Measurements from ENCODE around the gene TMEM271.

The TMEM271 gene

GRCh38 chr4:581181-581580, 5.1 kb upstream of the TMEM271 start:
- no peak for DNase-seq (ENCODE audit: low spot score)

DNA sequence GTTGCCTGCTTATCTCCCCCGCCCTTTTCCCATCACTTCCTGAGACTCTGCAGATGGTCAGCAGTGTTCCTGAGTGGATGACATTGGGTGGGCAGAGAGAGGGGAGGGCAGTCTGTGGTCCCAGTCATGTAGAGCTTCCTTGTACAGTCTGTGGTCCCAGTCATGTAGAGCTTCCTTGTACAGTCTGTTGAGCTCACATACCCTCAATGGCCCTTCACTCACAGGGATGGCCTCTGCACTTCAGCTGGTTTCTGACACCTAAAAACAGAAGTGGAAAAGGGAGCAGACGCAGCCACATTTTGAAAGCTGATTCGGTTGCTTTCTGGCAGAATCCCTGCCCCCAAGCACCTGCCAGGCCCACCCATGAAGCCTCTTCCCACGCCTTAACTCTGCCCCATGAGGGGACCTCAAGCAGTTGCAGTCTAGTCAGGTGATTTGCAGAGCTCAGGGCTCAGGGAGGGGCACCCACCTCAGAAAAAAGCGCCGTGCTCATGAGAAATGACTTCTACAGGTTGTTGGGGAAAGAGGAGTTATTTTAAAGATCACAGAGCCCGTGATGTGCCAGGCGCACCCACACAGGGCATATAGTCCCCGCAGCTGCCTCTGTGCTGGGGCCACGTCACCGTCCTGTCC, 3.6 kb upstream of the TMEM271 start:
- no peak for DNase-seq (ENCODE audit: low spot score)

- no peak for DNase-seq (ENCODE audit: low spot score)
Observed at GRCh38 chr4:578451-579443, 2.7 kb upstream of the TMEM271 start.

DNA sequence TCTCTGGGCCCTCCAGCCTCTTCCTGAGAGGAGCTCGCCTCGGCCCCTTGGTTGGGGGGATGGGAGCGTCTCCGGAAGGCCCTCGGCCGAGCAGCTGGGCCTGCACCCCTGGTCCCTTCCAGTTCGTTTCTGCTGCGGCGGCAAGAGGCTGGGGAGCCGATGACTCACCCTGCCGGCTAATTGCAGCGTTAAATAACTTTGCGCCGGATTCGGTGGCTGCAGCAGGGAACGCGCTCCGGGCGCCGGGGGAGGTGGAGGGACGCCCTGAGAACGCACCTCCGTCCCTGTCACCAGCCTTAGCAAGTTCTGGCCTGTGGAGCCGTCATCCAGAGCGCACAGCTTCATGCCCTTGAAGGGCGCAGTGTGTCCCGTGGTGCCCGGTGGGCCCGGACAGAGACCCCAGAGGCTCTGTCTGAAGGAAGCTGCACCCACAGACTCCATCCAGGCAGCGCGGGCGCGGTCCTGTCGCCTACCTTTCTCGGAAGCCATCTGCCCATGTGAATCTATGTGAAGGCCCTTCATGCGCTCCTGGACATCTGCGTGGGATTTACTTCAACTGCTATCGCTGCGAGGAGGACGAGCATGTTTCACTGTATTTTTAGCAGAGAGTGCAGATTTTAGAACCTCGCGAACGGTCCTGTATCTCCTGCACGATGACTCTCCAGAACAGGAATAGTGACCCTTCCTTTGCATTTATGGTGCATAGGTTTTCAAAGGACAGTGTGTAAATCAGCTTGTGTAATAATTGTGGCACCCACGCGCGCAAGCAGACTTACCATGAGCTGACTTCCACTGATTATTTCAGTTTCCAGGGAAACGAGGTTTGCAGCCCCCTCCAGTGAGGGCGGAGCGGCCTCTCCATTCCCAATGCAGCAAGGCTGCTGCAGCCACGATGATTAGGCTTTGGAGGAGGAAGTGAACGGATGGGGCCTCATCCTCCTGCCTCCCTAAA, 1.7 kb upstream of the TMEM271 start:
- DNase-seq (ENCODE audit: low spot score) = no peak

DNA sequence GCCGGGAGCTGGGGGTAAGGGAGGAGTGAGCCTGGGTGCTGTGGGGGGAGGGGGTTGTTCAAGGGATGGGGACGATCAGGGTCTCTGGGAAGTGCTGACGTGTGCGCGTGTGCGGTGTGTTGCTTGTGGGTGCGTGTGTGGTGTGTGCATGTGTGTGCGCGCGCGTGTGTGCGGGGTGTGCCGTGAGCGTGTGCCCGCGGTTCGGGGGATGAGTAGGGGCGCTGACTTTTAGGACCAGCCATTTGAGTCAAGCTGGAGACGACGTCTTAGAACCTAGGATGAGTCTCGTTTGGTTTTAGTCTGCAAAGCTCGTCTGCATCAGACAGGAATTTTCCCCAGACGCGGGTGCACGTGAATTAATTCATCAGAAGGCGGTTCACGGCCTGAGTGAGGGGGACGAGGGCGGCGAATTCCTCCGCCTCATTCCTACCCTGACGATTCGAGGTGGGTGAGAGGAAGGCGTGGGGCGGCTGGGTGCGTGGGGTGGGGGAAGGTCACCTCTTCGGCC, 950 bp upstream of the TMEM271 start:
- no peak for DNase-seq (ENCODE audit: low spot score)

DNA sequence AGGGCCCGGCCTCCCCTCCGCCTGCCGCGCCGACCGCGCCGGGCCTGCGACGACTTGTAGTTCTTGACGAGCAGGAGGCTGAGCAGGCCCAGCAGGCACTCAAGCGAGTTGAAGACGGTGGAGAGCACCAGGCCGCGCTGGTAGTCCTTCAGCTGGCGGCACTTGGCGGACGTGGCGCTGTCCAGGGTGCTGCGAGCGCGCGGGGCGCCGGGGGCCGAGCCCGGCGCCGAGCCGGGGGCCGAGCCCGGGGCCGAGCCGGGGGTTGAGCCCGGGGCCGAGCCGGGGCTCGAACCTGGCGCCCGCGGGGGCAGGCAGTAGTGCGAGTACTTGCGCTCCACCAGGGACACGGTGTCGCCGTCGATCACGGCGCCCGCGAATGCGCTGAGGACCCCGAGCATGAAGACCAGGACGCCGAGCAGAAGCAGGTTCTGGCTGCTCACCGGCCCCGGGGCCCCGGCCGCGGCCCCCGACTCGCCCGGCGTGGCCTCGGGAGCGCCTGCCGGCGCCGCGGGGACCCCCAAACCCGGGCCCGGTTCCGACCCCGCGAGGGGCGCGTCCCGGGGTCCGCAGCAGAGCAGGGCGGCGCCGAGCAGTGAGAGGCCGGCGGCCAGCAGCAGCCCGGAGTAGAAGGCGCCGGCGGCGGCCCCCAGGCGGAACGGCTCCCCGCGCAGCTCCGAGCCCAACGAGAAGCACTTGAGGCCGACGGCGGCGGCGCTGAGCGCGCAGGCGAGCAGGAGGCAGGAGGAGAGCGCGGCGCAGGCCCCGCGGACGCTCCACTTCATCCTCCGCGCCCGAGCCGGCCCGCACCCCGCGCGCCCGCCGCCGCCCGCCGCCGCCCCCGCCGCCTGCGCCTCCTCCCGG, 584 bp downstream of the TMEM271 start:
- no peak for DNase-seq (ENCODE audit: low spot score)

- no peak for DNase-seq (ENCODE audit: low spot score)
Observed at GRCh38 chr4:574346-575161, 1.5 kb downstream of the TMEM271 start.

DNA sequence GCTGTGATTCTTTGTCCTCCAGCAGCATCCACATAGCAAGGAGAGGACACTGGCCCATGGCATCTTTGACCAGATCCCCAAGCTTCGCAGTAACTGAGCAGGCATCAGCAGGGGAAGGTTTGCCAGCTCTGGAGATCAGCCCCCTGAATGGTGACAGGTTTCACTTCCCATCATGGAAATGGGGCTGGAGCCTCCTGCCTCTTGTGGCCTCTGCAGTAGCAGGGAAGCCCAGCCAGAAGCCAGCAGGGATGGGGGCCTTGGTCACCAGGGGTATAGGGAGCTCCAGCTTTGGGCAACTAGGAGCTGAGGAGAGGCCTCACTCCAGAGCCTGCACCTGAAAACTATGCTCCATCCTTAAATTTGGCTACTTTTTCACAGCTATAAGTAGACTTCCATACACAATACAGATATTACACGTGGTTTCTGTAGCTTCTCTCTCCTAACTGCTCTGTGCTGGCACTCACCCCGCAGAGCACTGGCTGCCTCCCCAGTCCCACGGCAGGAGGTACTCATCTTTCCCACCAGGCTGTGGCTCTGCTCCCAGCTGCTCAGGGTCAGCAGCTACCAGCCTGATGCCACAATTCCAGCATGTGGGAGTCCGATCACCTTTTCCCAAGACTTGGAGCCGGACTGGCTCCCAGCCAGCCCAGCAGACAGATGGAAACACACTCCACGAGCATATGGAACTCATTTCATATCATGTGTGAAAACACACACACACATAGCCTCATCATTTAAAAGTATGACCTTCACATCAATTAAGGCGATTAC, 2.8 kb downstream of the TMEM271 start:
- no peak for DNase-seq (ENCODE audit: low spot score)

- no peak for DNase-seq (ENCODE audit: low spot score)
Observed at GRCh38 chr4:572594-572993, 3.5 kb downstream of the TMEM271 start.

DNA sequence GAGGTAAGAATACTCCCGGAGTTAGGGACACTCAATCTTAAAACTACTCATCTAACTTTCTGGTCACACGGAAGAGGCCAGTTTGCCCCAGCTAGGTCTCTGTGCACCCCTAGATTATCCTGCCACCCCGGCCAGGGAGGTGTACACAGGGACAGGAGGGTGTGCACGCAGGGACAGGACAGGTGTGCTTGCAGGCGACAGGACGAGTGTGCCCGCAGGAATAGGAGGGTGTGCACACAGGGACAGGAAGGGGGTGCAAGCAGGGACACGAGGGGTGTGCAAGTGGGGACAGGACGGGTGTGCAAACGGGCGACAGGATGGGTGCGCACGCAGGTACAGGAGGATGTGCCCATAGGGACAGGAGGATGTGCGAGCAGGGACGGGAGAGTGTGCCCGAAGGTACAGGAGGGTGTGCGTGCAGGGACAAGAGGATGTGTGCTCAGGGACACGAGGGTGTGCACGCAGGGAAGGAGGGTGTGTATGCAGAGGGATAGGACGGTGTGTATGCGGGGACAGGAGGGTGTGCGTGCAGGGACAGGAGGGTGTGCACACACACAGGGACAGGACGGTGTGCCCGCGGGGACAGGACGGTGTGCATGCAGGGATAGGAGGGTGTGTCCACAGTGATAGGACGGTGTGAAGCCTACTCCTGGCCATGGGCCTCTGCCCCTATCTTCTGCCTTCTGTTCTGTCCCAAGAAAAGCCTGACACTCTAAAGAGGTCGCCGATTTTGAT, 4.1 kb downstream of the TMEM271 start:
- no peak for DNase-seq (ENCODE audit: low spot score)

DNA sequence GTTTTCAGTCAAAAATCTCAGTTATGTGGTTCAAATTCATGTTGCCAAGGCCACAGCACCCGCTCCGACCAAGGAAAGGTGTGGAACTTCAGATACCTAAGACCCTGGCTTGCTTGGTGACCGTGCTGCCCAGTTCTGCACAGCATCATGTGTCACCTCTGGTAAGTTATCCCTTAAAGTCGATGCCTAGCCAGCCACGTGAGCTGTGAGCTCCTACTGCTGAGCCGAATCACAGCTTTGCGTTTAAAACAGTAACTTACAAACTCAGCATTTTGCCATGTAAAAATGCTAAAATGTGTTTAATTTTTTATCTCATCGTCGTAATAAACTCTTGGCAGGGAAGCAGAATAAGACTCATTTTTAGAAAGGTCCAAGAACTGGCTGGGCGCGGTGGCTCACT, 5.3 kb downstream of the TMEM271 start:
- no peak for DNase-seq (ENCODE audit: low spot score)

GRCh38 chr4:569958-570667, 6.0 kb downstream of the TMEM271 start:
- no peak for DNase-seq (ENCODE audit: low spot score)

DNA sequence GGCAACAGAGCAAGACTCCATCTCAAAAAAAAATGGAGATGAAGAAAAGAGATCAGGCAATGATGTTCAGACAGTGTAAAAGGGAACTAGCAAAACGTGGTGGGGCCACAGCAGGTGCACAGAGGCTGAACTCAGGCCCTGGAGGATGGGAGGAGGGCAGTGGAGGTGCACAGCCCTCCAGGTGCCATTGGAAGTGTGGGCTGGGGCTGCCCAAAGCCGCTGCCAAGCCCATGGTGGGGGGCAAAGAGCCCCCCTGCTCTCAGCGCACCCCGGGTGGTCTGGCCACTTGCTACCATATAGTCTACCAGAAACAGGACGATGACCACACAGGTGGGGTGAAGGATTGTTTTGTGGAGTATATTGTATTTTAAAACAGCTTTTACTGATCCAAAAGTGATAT, 7.1 kb downstream of the TMEM271 start:
- no peak for DNase-seq (ENCODE audit: low spot score)

GRCh38 chr4:568351-568652, 7.8 kb downstream of the TMEM271 start:
- no peak for DNase-seq (ENCODE audit: low spot score)

DNA sequence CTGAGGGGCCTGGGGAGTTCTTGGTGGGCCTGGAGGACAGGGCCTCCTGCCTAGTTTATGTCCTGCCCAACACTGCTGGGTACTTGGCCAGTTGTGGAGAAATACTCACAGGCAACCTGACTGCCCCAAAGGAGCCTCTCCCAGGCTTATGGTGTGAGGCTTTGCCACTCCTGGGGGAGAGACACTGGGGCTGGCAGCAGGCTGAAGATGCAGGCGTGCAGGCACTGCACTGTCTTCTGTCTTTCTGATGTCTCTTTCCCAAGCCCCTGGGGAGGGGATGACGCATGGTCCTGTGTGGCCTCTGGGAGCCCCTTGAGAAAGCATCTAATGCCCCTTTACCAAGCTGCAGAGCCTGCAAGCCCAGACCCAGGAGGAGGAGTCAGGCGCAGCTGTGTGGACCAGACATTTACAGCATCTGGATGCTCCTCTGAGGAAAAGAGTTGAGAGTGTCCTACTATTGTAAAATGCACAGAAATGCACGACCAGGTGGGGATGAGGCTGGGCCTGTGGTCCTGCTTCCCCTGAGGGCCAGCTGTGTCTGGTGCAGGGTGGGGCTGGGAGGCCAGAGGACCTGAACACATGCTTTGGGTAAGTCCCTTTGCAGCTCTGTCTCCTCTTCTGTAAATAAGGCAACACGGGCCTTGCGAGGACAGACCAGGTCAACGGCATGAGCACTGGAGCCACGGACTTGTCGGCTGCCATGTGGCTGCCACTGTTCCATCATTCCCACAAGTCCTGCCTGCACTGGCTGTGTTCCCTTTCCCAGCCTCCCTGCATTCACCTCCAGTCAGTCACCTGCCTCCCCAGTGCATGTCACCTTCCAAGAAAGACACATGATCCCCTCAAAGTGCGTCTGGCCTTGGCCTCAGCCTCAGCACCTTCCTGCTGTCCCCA, 8.4 kb downstream of the TMEM271 start:
- no peak for DNase-seq (ENCODE audit: low spot score)

- no peak for DNase-seq (ENCODE audit: low spot score)
Observed at GRCh38 chr4:566508-567295, 9.4 kb downstream of the TMEM271 start.

All from CD4-positive, alpha-beta T cell treated with Interleukin-6 at 100 ng/mL for 8 hours (primary cell).